Inflammatory macrophage treated with lipopolysaccharide for 4 hours (primary cell): ENCODE measurements around the gene ITPRID1.

ENCODE experiments used
- DNase-seq: peaks from one replicate; pipeline ENCODE4 v3.0.0-alpha.2; 2020

Gene ITPRID1

DNA sequence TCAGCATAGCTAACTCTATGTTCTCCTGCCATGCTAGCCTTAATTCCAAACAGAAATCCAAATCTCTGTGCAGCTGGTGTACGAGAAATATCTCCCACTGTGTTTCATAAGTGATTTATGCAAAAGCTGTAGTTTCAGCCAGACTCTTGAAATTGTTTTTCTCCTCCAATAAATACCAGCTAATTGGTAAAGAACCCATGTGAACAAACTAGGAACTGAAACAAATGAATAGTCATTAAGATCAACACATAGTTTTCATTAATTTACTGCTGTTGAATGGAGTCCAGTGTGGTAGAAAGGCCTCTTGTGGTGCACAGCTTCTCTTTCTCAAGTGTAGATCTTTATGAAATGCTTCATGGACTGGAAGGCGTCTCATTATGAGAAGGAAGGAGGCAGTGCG lies 191.5 kb downstream of the ITPRID1 start:
- no peak for DNase-seq

- DNase-seq: no peak
Measured at GRCh38 chr7:31707089-31707488, 193.2 kb downstream of the ITPRID1 start.
